Endothelial cell of umbilical vein (primary cell): Measurements from ENCODE around the gene IFI27. TPM values are rescaled to one million over a fixed set of nuclear protein-coding genes. Genes with fewer than 3 reads are reported as not detected.

Experiments used
- BruUV-seq: library from RNA; stranded (reverse); fragments of 400-500 nt; replicated peaks from 2 replicates; lab custom pipeline; 2021; lab: Mats Ljungman, UMichigan
- CTCF ChIA-PET: fragments of 300-600, 350-600 bp; sonication (Branson Sonifier 250); formaldehyde crosslinking; loops from one replicate; lab custom pipeline; 2021; ENCODE audit warnings: antibody characterized with exemption, inconsistent platforms; lab: Charles Lee
- POLR2A ChIA-PET: fragments of 300-600, 350-600 bp; sonication (Branson Sonifier 250); formaldehyde crosslinking; loops from one replicate; lab custom pipeline; 2021; ENCODE audit warnings: antibody characterized with exemption, inconsistent platforms; lab: Charles Lee
- DNase-seq: peaks from one replicate; pipeline ENCODE4 v3.0.0-alpha.2; 2011; ENCODE audit warnings: low read depth, low spot score
- FAIRE-seq: peaks from 2 replicates; lab custom pipeline; 2011; peaks lifted over from hg19 to GRCh38; lab: Jason Lieb, UNC
- H2AFZ ChIP-seq: 2 replicates; pipeline ENCODE4 v1.6.0; 2012; ENCODE audit warnings: low read depth, low read length, control low read depth, inconsistent platforms
- H3K27ac ChIP-seq: 2 replicates; pipeline ENCODE4 v1.5.1; 2011; ENCODE audit warnings: low read depth, mild to moderate bottlenecking, control low read depth, low read length, moderate library complexity; ENCODE audit not compliant: insufficient read depth
- H3K27me3 ChIP-seq, 2 experiments: 2 replicates each; pipeline versions ENCODE4 v1.6.0 to v1.6.1; 2011; ENCODE audit warnings: low read length in 2 of 2, mixed read lengths in 1 of 2; ENCODE audit not compliant: control insufficient read depth in 2 of 2, insufficient read depth in 2 of 2
- H3K36me3 ChIP-seq, 2 experiments: 2 replicates in 1 of 2; 3 replicates in 1 of 2; pipeline ENCODE4 v1.5.1; 2011; ENCODE audit warnings: low read length in 2 of 2, mild to moderate bottlenecking in 1 of 2, moderate library complexity in 1 of 2; ENCODE audit not compliant: control insufficient read depth in 2 of 2, insufficient read depth in 2 of 2; ENCODE audit errors: extremely low read depth in 1 of 2
- H3K4me1 ChIP-seq: 3 replicates; pipeline ENCODE4 v1.5.1; 2011; ENCODE audit warnings: mild to moderate bottlenecking, low read length; ENCODE audit not compliant: control insufficient read depth, insufficient read depth; ENCODE audit errors: extremely low read depth
- H3K4me2 ChIP-seq: 2 replicates; pipeline ENCODE4 v1.6.1; 2011; ENCODE audit warnings: low read length, control low read depth, mixed read lengths; ENCODE audit not compliant: insufficient read depth
- H3K4me3 ChIP-seq, 3 experiments: fragments of 200-600 bp in 1 of 3; sonication (generic), shearing (Covaris generic) in 1 of 3; replicated peaks in 1 of 3; 2 replicates each; pipeline ENCODE4 v1.5.1; 2011 to 2016; ENCODE audit warnings: control low read depth in 3 of 3, low read length in 3 of 3, mild to moderate bottlenecking in 2 of 3, inconsistent platforms in 1 of 3, low read depth in 1 of 3, moderate library complexity in 1 of 3; ENCODE audit not compliant: insufficient read depth in 1 of 3
- H3K79me2 ChIP-seq: 2 replicates; pipeline ENCODE4 v1.6.0; 2012; ENCODE audit warnings: low read length, inconsistent platforms; ENCODE audit not compliant: control insufficient read depth, insufficient read depth
- H3K9ac ChIP-seq: replicated peaks from 2 replicates; pipeline ENCODE3; 2011; ENCODE audit warnings: low read length, control low read depth; ENCODE audit not compliant: insufficient read depth; ENCODE audit errors: extremely low read depth
- H3K9me1 ChIP-seq: replicated peaks from 3 replicates; pipeline ENCODE4 v1.6.0; 2011; ENCODE audit warnings: mild to moderate bottlenecking, low read length; ENCODE audit not compliant: control insufficient read depth, insufficient read depth; ENCODE audit errors: extremely low read depth
- H3K9me3 ChIP-seq: replicated peaks from 2 replicates; pipeline ENCODE4 v1.5.1; 2012; ENCODE audit warnings: low read length, inconsistent platforms; ENCODE audit not compliant: control insufficient read depth, insufficient read depth
- H4K20me1 ChIP-seq: replicated peaks from 2 replicates; pipeline ENCODE3; 2011; ENCODE audit warnings: mild to moderate bottlenecking, low read length; ENCODE audit not compliant: control insufficient read depth, insufficient read depth; ENCODE audit errors: extremely low read depth
- EZH2 ChIP-seq: IDR thresholded peaks from 2 replicates; pipeline ENCODE4 v1.6.1; 2012; ENCODE audit warnings: borderline replicate concordance, low read depth, mild to moderate bottlenecking, moderate library complexity, low read length, inconsistent platforms; ENCODE audit not compliant: severe bottlenecking
- FOS ChIP-seq: IDR thresholded peaks from 2 replicates; pipeline ENCODE4 v1.6.1; 2011; ENCODE audit warnings: mild to moderate bottlenecking, low read length, moderate library complexity, borderline replicate concordance; ENCODE audit not compliant: insufficient read depth
- JUN ChIP-seq: IDR thresholded peaks from 2 replicates; pipeline ENCODE4 v1.6.1; 2011; ENCODE audit warnings: borderline replicate concordance, low read depth; ENCODE audit not compliant: insufficient read length, insufficient read depth
- MAX ChIP-seq: IDR thresholded peaks from 2 replicates; pipeline ENCODE4 v1.6.1; 2011; ENCODE audit not compliant: insufficient read depth, insufficient read length
- POLR2A ChIP-seq: IDR thresholded peaks from 2 replicates; pipeline ENCODE4 v1.6.1; 2012; ENCODE audit warnings: low read depth, mild to moderate bottlenecking, control low read depth, low read length
- POLR2AphosphoS5 ChIP-seq: IDR thresholded peaks from 2 replicates; pipeline ENCODE4 v1.6.1; 2012; ENCODE audit warnings: low read depth, mild to moderate bottlenecking, control low read depth, low read length, moderate library complexity; ENCODE audit not compliant: insufficient read depth
- dilution Hi-C: fragments of 300-500 bp; cut with MboI; formaldehyde crosslinking; loops from one replicate; pipeline ENCODE4 v1.15.0; 2019; ENCODE audit warnings: low sequenced_read_pairs; ENCODE audit not compliant: extremely low pct_ligation_motif_present
- intact Hi-C: fragments of 100-400 bp; cut with micrococcal nuclease; formaldehyde crosslinking; loops from one replicate; pipeline ENCODE4 v1.10.0; 2022
- polyA plus RNA-seq, 4 experiments: library from polyadenylated mRNA; depleted of rRNA in 3 of 4; stranded (reverse) in 3 of 4; unstranded in 1 of 4; fragments of >200 nt; gene quantifications; 2 replicates each; pipeline versions ENCODE4 v1.2.1 to v1.2.3, GENCODE V29; 2011 to 2012; ENCODE audit warnings: missing spikeins in 1 of 4
- total RNA-seq: library from RNA; stranded (reverse); gene quantifications from 2 replicates; pipeline ENCODE4 v1.2.3, GENCODE V29; 2021
- TF ChIP-seq, protein P1 (sequence below), 2 donors: IDR thresholded peaks; 1 replicate in 1 of 2; 2 replicates in 1 of 2; pipeline ENCODE4 v1.5.1; 2011; ENCODE audit warnings: low read length in 2 of 2, mild to moderate bottlenecking in 2 of 2, moderate library complexity in 2 of 2, control low read depth in 1 of 2, inconsistent platforms in 1 of 2, low read depth in 1 of 2; ENCODE audit not compliant: insufficient read depth in 1 of 2; ENCODE audit errors: extremely low read depth in 1 of 2

Gene IFI27
- total and polyA plus RNA-seq, 2 donors (not counting 3 experiments of a cell fraction or from before 2014, with no cell fraction given): 126 to 1,265 TPM

GRCh38 chr14:94100847-94101246, 9.7 kb upstream of the IFI27 start:
- BruUV-seq: no TSS peak
- Histone ChIP-seq H2AFZ (no peak overlapping the region), H3K9ac (no peak overlapping the region), H3K79me2 (no peaks in the 10 kb centered on the region), H3K27ac (no peak overlapping the region), H3K4me1 (no peaks in the 10 kb centered on the region), H4K20me1 (no peaks in the 10 kb centered on the region), H3K4me3 (no peak overlapping the region), H3K4me2 (no peak overlapping the region), H3K36me3 (no peaks in the 10 kb centered on the region), H3K27me3 (no peaks in the 10 kb centered on the region), H3K9me1 (no peaks in the 10 kb centered on the region), H3K9me3 (no peaks in the 10 kb centered on the region)
- intact Hi-C loops: no loop called here
- FAIRE-seq (no peak), DNase-seq (no peak)
- dilution Hi-C loops: no loop called here
- ChIA-PET CTCF (interaction anchor here (0.8 to 2.7 kb wide), 3 partner anchors 14 to 36 kb away, joined by 3 to 10 read pairs (median 3); no protein-coding TSS in a partner anchor), POLR2A (no interaction called here)
- no peak for TF ChIP-seq POLR2AphosphoS5
- TF ChIP-seq JUN: no peak
- TF ChIP-seq EZH2: no peak

GRCh38 chr14:94101748-94102147, 8.8 kb upstream of the IFI27 start:
- no peaks in the 10 kb centered on the region for H3K79me2 ChIP-seq
- no peaks in the 10 kb centered on the region for H3K4me1 ChIP-seq
- no peaks in the 10 kb centered on the region for H3K36me3 ChIP-seq
- H3K27me3 ChIP-seq: no peaks in the 10 kb centered on the region
- ChIA-PET POLR2A (no interaction called here), CTCF (no interaction called here)
- no peaks in the 10 kb centered on the region for H4K20me1 ChIP-seq
- TF ChIP-seq MAX: no peak
- TF ChIP-seq, protein P1, sequence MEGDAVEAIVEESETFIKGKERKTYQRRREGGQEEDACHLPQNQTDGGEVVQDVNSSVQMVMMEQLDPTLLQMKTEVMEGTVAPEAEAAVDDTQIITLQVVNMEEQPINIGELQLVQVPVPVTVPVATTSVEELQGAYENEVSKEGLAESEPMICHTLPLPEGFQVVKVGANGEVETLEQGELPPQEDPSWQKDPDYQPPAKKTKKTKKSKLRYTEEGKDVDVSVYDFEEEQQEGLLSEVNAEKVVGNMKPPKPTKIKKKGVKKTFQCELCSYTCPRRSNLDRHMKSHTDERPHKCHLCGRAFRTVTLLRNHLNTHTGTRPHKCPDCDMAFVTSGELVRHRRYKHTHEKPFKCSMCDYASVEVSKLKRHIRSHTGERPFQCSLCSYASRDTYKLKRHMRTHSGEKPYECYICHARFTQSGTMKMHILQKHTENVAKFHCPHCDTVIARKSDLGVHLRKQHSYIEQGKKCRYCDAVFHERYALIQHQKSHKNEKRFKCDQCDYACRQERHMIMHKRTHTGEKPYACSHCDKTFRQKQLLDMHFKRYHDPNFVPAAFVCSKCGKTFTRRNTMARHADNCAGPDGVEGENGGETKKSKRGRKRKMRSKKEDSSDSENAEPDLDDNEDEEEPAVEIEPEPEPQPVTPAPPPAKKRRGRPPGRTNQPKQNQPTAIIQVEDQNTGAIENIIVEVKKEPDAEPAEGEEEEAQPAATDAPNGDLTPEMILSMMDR (IDR thresholded peaks at IDR 0.05; ENCODE audit: extremely low read depth in 1 of 2, insufficient read depth in 1 of 2, low read depth in 1 of 2, low read length in 2 of 2): no peak
- no peak for TF ChIP-seq POLR2AphosphoS5
- TF ChIP-seq FOS: no peak
- no peak for TF ChIP-seq POLR2A
- no TSS peak for BruUV-seq
- no peak overlapping the region for H2AFZ ChIP-seq
- dilution Hi-C loops: no loop called here
- H3K4me2 ChIP-seq: no peak overlapping the region
- H3K27ac ChIP-seq: no peak overlapping the region
- no peaks in the 10 kb centered on the region for H3K9me1 ChIP-seq
- H3K9ac ChIP-seq: no peak overlapping the region
- H3K4me3 ChIP-seq: no peak overlapping the region
- H3K9me3 ChIP-seq: no peaks in the 10 kb centered on the region
- intact Hi-C loops: no loop called here
- DNase-seq (no peak), FAIRE-seq (no peak)
